ENCODE measurements around the gene UNK. TPM values are rescaled to one million over a fixed set of nuclear protein-coding genes. Genes with fewer than 3 reads are reported as not detected.

The UNK gene
- total and polyA plus RNA-seq, 4 donors: 4.0 to 16.4 (median 8.9) TPM

DNA sequence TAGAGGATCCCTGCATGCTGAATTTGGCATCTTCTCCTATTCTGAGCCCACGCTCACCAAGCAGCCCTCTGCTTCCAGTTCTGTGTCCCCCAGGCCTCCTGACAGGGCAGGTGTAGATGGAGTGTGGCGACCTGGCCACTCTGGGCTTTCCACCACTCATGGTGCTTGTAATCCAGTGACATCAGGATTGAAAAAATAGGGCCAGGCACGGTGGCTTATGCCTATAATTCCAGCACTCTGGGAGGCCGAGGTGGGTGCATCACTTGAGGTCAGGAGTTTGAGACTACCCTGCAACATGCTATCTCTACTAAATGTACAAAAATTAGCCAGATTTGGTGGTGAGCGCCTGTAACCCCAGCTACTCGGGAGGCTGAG is 29.4 kb downstream of the UNK start:
- Histone ChIP-seq H3K9me3 (ENCODE audit: control insufficient read depth in 4 of 4, low read length in 3 of 4) (no peaks in the 10 kb centered on the region), H3K4me1 (ENCODE audit: control insufficient read depth in 4 of 4, insufficient read depth in 4 of 4, low read length in 3 of 4) (peaks cover 0 to 11% (median 10%) of the 10 kb centered on the region in 4 donors), H3K27ac (ENCODE audit: low read depth in 1 of 2, low read length in 2 of 2) (no peak overlapping the region), H3K27me3 (ENCODE audit: control insufficient read depth in 4 of 4, insufficient read depth in 4 of 4, low read length in 3 of 4) (no peaks in the 10 kb centered on the region), H3K9ac (ENCODE audit: low read depth in 1 of 2, low read length in 2 of 2) (no peak overlapping the region), H3K4me3 (ENCODE audit: low read depth in 1 of 3, low read length in 3 of 3) (no peak overlapping the region), H3K36me3 (ENCODE audit: control insufficient read depth in 4 of 4, insufficient read depth in 3 of 4, low read depth in 1 of 4, low read length in 3 of 4) (peaks cover 13 to 62% (median 19%) of the 10 kb centered on the region in 4 donors)
- TF ChIP-seq, protein P1, sequence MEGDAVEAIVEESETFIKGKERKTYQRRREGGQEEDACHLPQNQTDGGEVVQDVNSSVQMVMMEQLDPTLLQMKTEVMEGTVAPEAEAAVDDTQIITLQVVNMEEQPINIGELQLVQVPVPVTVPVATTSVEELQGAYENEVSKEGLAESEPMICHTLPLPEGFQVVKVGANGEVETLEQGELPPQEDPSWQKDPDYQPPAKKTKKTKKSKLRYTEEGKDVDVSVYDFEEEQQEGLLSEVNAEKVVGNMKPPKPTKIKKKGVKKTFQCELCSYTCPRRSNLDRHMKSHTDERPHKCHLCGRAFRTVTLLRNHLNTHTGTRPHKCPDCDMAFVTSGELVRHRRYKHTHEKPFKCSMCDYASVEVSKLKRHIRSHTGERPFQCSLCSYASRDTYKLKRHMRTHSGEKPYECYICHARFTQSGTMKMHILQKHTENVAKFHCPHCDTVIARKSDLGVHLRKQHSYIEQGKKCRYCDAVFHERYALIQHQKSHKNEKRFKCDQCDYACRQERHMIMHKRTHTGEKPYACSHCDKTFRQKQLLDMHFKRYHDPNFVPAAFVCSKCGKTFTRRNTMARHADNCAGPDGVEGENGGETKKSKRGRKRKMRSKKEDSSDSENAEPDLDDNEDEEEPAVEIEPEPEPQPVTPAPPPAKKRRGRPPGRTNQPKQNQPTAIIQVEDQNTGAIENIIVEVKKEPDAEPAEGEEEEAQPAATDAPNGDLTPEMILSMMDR (IDR thresholded peaks at IDR 0.05; ENCODE audit: low read depth, low read length, missing input control): no peak
- TF ChIP-seq HNF4G (IDR thresholded peaks at IDR 0.05) (no peak), FOXA1 (IDR thresholded peaks at IDR 0.05) (no peak), JUND (IDR thresholded peaks at IDR 0.05) (no peak), SP1 (IDR thresholded peaks at IDR 0.05) (no peak), EGR1 (IDR thresholded peaks at IDR 0.05; ENCODE audit: low read depth in 2 of 2) (no peak), FOXA2 (IDR thresholded peaks at IDR 0.05) (no peak), GABPA (IDR thresholded peaks at IDR 0.05 in 1 of 2, conservative IDR thresholded peaks at IDR 0.05 in 1 of 2) (no peak)
- TF ChIP-seq, protein P2, sequence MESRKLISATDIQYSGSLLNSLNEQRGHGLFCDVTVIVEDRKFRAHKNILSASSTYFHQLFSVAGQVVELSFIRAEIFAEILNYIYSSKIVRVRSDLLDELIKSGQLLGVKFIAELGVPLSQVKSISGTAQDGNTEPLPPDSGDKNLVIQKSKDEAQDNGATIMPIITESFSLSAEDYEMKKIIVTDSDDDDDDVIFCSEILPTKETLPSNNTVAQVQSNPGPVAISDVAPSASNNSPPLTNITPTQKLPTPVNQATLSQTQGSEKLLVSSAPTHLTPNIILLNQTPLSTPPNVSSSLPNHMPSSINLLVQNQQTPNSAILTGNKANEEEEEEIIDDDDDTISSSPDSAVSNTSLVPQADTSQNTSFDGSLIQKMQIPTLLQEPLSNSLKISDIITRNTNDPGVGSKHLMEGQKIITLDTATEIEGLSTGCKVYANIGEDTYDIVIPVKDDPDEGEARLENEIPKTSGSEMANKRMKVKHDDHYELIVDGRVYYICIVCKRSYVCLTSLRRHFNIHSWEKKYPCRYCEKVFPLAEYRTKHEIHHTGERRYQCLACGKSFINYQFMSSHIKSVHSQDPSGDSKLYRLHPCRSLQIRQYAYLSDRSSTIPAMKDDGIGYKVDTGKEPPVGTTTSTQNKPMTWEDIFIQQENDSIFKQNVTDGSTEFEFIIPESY (IDR thresholded peaks at IDR 0.05): no peak
- TF ChIP-seq, protein P3, sequence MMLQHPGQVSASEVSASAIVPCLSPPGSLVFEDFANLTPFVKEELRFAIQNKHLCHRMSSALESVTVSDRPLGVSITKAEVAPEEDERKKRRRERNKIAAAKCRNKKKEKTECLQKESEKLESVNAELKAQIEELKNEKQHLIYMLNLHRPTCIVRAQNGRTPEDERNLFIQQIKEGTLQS (IDR thresholded peaks at IDR 0.05): no peak
- TF ChIP-seq, protein P4, sequence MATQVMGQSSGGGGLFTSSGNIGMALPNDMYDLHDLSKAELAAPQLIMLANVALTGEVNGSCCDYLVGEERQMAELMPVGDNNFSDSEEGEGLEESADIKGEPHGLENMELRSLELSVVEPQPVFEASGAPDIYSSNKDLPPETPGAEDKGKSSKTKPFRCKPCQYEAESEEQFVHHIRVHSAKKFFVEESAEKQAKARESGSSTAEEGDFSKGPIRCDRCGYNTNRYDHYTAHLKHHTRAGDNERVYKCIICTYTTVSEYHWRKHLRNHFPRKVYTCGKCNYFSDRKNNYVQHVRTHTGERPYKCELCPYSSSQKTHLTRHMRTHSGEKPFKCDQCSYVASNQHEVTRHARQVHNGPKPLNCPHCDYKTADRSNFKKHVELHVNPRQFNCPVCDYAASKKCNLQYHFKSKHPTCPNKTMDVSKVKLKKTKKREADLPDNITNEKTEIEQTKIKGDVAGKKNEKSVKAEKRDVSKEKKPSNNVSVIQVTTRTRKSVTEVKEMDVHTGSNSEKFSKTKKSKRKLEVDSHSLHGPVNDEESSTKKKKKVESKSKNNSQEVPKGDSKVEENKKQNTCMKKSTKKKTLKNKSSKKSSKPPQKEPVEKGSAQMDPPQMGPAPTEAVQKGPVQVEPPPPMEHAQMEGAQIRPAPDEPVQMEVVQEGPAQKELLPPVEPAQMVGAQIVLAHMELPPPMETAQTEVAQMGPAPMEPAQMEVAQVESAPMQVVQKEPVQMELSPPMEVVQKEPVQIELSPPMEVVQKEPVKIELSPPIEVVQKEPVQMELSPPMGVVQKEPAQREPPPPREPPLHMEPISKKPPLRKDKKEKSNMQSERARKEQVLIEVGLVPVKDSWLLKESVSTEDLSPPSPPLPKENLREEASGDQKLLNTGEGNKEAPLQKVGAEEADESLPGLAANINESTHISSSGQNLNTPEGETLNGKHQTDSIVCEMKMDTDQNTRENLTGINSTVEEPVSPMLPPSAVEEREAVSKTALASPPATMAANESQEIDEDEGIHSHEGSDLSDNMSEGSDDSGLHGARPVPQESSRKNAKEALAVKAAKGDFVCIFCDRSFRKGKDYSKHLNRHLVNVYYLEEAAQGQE (IDR thresholded peaks at IDR 0.05): no peak
- TF ChIP-seq, protein P5, sequence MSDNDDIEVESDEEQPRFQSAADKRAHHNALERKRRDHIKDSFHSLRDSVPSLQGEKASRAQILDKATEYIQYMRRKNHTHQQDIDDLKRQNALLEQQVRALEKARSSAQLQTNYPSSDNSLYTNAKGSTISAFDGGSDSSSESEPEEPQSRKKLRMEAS (IDR thresholded peaks at IDR 0.05): no peak
- WGBS: 94% methylated on average over 6 of the region's 6 CpGs
- no peak for DNase-seq (ENCODE audit: low spot score)

DNA sequence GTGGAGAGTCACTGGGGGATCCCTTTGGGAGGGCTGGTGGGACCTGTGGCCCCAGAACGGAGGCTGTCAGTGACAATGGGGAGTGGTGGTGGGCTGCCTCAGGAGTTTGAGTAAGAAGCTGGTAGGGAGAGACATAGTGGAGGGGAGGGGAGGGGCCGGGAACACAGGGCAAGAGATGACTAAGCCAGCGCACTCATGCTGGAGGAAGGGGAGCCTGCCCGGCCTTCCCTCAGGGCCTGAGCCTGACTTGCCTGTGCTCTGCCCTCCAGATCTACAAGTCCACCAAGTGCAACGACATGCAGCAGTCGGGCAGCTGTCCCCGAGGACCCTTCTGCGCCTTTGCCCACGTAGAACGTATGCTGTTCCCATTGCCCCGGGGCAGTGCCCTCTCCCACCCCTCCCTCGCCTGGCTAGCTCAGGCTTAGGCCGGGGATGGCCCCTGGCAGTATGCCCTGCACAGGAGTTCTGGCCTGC is 30.3 kb downstream of the UNK start:
- TF ChIP-seq, protein P5 (IDR thresholded peaks at IDR 0.05): no peak
- TF ChIP-seq JUND (IDR thresholded peaks at IDR 0.05): no peak
- 94% methylated on average over 13 of the region's 13 CpGs for WGBS
- peak; percentile 31 for DNase-seq (ENCODE audit: low spot score)
- Histone ChIP-seq H3K27me3 (ENCODE audit: control insufficient read depth in 4 of 4, insufficient read depth in 4 of 4, low read length in 3 of 4) (no peaks in the 10 kb centered on the region), H3K9me3 (ENCODE audit: control insufficient read depth in 4 of 4, low read length in 3 of 4) (no peaks in the 10 kb centered on the region), H3K27ac (ENCODE audit: low read depth in 1 of 2, low read length in 2 of 2) (no peak overlapping the region), H3K9ac (ENCODE audit: low read depth in 1 of 2, low read length in 2 of 2) (no peak overlapping the region), H3K4me3 (ENCODE audit: low read depth in 1 of 3, low read length in 3 of 3) (no peak overlapping the region), H3K4me1 (ENCODE audit: control insufficient read depth in 4 of 4, insufficient read depth in 4 of 4, low read length in 3 of 4) (peaks cover 0 to 3% (median 2%) of the 10 kb centered on the region in 4 donors), H3K36me3 (ENCODE audit: control insufficient read depth in 4 of 4, insufficient read depth in 3 of 4, low read depth in 1 of 4, low read length in 3 of 4) (peaks cover 14 to 70% (median 22%) of the 10 kb centered on the region in 4 donors)
